Right ventricle myocardium superior (tissue), 1 donor: ENCODE data around the gene MAGEA9. TPM values are rescaled to one million over a fixed set of nuclear protein-coding genes. Genes with fewer than 3 reads are reported as not detected.
"Not testable (repeated sequence)": the region's sequence is repeated elsewhere in the genome, so short reads cannot be mapped to it uniquely, and the experiment has no call there.

Experiments
- ATAC-seq: fragments of 200-7000 bp; cut with Tn5 transposase; one replicate; pipeline ENCODE4 v1.9.1; 2020; ENCODE audit warnings: mild to moderate bottlenecking; ENCODE audit not compliant: poor library complexity
- DNase-seq: peaks from one replicate; pipeline ENCODE4 v3.0.0-alpha.2; 2020
- intact Hi-C: fragments of 100-400 bp; cut with DNase I; formaldehyde crosslinking; loops from one replicate; pipeline ENCODE4 v1.11.2; 2022
- long read RNA-seq: library from polyadenylated mRNA; unstranded; transcript quantifications from one replicate; pipeline ENCODE4 v2.0.0, GENCODE V29; 2021
- total RNA-seq: library from RNA; stranded (reverse); fragmentation: NEBNext Ultra II Directional; extraction: Animal tissue kit (Norgen Biotek cat#: 25700); gene quantifications from one replicate; pipeline ENCODE4 v1.2.1, GENCODE V29; 2021
- donor health status: DM: no; HTN: yes; CAD: no; lungs with severe emphysema.

The MAGEA9 gene
- total RNA-seq = not detected
- long read RNA-seq = 0 reads

- DNase-seq, ATAC-seq, intact Hi-C loops: not testable (repeated sequence)
These were observed at the start of gene MAGEA9 for GRCh38 chrX:149781727-149782126. TSS of gene MAGEA9 (plus strand) at chrX:149781930. CDS start at chrX:149786211, 4,281 bp downstream.

DNA sequence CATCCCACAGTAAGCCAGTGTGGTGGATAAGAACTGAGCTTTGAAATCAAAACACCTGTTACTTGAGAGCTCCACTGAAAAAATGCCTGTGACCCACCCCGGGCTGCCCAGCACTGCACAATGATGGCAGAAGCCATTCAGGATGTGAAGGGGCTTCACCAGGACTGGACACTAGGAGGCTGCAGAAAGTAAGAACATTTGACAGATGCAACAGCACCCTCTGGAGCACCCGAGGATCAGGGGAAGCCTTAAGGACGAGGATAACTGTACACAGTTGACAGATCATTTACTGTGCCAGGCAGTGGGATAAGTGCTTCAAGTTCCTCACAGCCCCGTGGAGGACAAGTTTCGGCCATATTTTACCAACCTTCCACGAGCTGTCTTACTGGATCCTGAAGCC is 39.5 kb upstream of the MAGEA9 start:
- DNase-seq, ATAC-seq, intact Hi-C loops: not testable (repeated sequence)

GRCh38 chrX:149746390-149747007 is 35.2 kb upstream of the MAGEA9 start:
- intact Hi-C loops, ATAC-seq, DNase-seq: not testable (repeated sequence)

DNA sequence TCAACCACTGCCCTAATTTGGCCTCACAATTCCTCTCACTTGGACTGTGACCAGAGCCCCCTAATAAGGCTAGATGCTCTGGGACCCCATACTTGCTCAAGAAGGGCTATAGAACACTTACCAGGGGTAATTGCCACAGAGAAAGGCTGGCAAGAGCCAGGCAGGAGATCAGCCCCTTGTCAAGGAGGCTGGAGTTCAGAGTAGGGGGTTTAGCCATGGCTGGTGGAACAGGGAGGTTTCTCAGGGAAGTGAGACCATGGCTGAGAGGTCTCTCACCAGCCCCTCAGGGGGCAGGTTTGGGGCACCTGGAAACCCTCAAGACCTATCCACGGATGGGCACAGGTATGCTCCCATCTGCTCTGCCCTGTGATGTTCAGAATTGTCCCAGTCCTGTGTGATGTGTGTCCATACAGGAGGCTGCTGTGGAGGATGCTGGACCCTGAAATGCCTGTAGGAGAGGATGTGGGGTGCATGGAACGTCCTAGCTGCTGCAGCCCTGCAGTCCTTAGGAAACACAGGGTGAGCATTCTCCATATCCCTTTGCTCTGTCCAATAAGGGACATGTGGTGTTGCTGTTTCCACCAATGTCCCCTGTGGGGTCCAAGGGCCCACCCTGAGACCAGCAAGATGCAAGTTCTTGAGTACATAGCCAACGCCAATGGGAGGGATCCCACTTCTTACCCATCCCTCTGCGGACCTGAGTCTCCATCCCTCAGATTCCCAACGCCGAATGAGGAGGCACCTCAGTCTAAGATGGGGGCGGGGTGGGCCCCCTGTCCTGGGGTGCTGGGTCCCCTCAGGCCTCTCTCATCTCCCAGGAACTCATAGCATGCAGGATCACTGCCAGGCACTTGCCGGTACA is 24.3 kb upstream of the MAGEA9 start:
- intact Hi-C loops = no loop called here
- DNase-seq (no peak), ATAC-seq (no peak)

DNA sequence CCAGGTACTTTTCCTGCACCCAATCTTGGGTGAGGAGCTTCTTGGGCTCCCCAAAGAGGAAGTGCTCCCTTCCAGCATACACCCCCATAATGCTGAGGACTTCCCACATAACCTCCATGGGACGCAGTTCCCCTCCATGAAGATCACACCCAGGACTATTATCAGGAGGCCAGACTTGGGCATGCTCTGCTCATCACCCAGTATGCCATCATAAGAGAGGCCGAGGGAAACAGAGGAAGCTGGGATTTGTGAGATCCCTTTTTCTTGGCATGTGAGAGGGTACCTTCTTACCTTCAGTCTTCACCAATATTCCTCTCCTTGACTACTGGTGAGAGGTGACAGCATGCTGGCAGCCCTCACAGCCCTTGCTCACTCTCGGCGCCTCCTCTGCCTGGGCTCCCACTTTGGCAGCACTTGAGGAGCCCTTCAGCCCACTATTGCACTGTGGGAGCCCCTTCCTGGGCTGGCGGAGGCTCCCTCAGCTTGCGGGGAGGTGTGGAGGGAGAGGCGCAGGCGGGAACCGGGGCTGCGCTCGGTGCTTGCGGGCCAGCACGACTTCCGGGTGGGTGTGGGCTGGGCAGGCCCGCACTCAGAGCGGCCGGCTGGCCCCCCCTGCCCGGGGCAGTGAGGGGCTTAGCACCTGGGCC is 23.5 kb upstream of the MAGEA9 start:
- DNase-seq (no peak), ATAC-seq (no peak)
- intact Hi-C loops = no loop called here

GRCh38 chrX:149758715-149759078 is 23.0 kb upstream of the MAGEA9 start:
- DNase-seq, ATAC-seq, intact Hi-C loops: not testable (repeated sequence)

- intact Hi-C loops = no loop called here
- ATAC-seq (no peak), DNase-seq (no peak)
These were observed 21.9 kb upstream of the MAGEA9 start for GRCh38 chrX:149759824-149760223.

DNA sequence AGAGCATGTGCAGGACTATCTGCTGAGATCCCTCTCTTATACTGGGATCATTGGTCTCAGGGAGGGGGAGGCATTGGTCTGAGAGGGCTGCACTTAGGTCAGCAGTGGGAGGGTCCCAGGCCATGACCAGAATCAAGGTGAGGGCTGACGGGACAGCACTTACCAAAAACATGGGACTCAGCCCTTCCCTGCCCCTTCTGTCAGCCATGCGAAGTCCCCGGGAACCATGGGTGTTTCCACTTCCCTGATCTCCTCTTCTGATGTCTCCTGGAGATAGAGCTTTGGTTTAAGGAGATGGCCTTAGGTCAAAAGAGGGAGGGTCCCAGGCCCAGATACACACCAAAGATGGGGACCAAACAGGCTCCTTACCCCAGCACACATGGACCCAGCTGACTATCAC is 20.8 kb upstream of the MAGEA9 start:
- DNase-seq = no peak
- ATAC-seq = no peak
- intact Hi-C loops = no loop called here

- ATAC-seq, DNase-seq, intact Hi-C loops: not testable (repeated sequence)
These were observed 19.7 kb upstream of the MAGEA9 start for GRCh38 chrX:149761858-149762674.

- DNase-seq (no peak), ATAC-seq (no peak)
- intact Hi-C loops = no loop called here
These were observed 18.8 kb upstream of the MAGEA9 start for GRCh38 chrX:149762696-149763614.

DNA sequence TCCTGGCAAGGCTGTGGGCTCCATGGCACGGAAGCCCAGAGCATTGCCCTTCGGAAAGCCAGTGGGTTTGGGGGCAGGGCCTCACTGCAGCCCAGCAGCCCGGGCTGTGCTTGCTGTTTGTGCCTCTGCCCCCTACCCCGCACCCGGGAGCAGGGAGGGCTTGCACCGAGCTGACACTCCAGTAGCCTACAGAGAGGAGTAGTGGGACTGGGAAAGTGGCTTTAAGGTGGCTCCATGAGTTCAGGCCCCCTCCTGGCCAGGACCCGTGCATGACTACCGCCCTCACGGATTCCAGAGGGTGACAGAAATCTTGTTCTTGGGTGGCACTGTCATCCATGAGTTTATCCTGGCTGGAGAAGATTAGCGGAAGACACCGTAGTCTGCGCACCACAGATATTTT is 11.4 kb upstream of the MAGEA9 start:
- intact Hi-C loops, ATAC-seq, DNase-seq: not testable (repeated sequence)

- DNase-seq, ATAC-seq, intact Hi-C loops: not testable (repeated sequence)
These were observed 8.7 kb upstream of the MAGEA9 start for GRCh38 chrX:149773026-149773425.

DNA sequence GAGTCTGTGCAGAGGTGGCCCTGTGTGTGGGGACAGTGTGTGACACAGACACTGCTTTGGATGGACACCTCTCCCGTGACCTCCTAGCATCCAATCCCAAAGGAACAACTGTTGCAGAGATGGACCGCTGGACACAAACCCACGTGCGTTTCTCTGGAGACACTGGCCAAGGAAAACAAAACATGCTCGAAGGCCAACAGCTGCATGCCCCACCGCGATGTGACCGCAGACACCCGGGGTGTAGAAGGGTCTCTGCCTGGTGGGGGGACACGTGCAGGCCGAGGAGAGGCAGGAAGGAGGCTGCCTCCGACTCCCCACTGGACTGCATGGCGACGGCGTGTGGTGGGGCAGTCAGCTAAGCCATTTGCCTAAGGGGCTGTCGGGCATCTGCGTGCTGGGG is 8.0 kb upstream of the MAGEA9 start, which contains the start of gene HSFX1:
Gene HSFX1, plus strand, starts transcription at position 301 of the 400 bp plus-strand sequence. CDS start 614 bp downstream, outside the sequence.
- intact Hi-C loops, DNase-seq, ATAC-seq: not testable (repeated sequence)

DNA sequence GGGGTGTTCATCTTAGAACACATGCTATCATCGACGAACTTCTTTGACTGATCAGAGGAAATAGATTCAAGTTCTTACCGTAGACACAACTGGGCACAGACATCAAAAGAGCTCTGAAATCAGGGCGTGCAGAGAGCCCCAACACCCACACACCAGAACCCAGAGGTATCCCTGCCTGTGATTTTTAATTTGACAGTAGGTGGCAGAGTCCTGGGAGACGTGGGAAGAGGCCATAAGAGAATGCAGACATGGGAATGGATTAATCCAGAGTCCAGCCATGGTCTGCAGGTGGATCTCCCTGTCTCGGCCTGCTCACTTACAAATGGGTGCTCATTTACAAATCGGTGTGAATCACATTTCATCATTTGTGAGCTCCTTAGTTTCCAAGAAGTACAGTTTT is 3.7 kb upstream of the MAGEA9 start:
- intact Hi-C loops, DNase-seq, ATAC-seq: not testable (repeated sequence)

- DNase-seq, ATAC-seq, intact Hi-C loops: not testable (repeated sequence)
These were observed 13.8 kb downstream of the MAGEA9 start for GRCh38 chrX:149795531-149795930.

DNA sequence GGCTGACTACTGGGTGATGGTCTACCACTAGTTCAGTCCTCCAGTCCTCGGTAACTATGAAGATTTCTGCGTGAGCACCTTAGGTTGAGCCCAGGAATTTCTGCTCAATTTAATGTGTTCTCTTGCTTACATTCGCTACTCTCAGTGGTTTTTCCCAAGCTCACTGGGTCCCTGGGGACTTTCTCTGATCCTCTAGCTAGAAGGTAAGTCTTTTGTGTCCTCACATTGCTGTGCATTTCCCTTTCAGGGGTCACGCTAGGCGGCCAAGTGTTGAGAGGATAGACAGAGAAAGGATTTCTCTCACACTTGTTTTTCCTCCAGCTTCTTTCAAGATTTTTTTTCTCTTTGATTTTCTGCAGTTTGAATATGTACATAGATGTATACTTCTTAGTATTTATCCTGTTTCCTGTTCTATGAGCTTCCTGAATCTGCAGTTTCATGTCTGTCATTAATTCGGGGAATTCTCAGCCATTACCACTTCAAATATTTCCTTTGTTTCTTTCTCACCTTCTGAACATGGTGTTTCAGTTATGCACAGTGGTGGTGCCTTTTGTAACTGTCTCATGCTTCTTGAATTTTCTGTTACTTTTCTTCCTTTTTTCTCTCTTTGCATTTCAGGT is 17.5 kb downstream of the MAGEA9 start:
- no peak for DNase-seq
- ATAC-seq = no peak
- intact Hi-C loops = no loop called here

DNA sequence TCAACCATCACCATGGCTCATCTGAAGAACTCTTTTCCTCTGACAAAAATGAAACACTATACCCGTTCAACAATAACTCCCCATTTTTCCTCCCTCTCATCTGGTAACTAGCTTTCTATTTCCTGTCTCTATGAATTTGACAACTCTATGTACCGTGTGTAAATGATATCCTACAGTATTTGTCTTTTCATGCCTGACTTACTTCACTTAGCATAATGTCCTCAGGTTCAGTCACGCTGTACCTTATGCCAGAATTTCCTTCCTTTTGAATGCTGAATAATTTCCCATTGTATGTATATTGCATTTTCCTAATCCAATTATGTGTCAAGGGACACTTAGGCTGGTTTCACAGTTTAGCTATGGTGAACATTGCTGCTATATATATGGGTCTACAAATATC is 18.2 kb downstream of the MAGEA9 start:
- intact Hi-C loops = no loop called here
- DNase-seq = no peak
- no peak for ATAC-seq
